Stimulated activated effector memory CD8-positive, alpha-beta T cell treated with anti-CD3 and anti-CD28 coated beads, Interleukin-12 subunit alpha, Interleukin-12 subunit beta, amount 100 ng/mL, for 72 hours (primary cell): ENCODE measurements around the gene PRKN.
"Not testable (repeated sequence)": the region's sequence is repeated elsewhere in the genome, so short reads cannot be mapped to it uniquely, and the experiment has no call there.

Experiments
- ATAC-seq: fragments of 150-1000 bp; cut with Tn5 transposase; 2 replicates; pipeline ENCODE4 v1.10.0; 2021
- DNase-seq, 2 donors: peaks; one replicate each; pipeline ENCODE4 v3.0.0; 2021 to 2022; ENCODE audit warnings: low spot score in 2 of 2
- H3K27ac Mint-ChIP-seq: one replicate; pipeline ENCODE4 v1.8.0; 2022; ENCODE audit warnings: mild to moderate bottlenecking, mixed read lengths
- H3K36me3 Mint-ChIP-seq: one replicate; pipeline ENCODE4 v1.8.0; 2022; ENCODE audit warnings: mild to moderate bottlenecking, mixed read lengths
- H3K4me1 Mint-ChIP-seq: one replicate; pipeline ENCODE4 v1.8.0; 2022; ENCODE audit warnings: mixed read lengths
- H3K4me3 Mint-ChIP-seq: one replicate; pipeline ENCODE4 v1.8.0; 2022; ENCODE audit warnings: mild to moderate bottlenecking, mixed read lengths
- H3K9me3 Mint-ChIP-seq: one replicate; pipeline ENCODE4 v1.8.0; 2022; ENCODE audit warnings: mixed read lengths

PRKN gene

DNA sequence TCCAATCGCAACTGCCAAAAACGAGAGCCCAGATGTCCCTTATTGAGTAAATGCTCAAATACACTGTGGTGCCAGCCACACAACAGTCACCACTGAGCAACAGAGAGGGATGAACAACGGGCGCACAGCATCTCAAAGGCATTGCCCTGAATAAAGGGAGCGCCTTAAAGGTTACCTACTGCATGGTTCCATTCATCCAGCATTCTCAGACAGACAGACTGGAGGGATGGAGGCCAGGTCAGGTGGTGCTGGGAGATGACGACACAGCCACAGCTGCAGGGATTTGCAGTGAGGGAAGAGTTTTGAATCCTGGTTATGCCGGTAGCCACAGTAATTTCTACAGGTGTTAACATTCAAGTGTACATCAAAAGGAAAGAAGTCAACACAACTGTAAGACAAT lies 838.2 kb downstream of the PRKN start:
- H3K36me3 Mint-ChIP-seq = no peaks in the 10 kb centered on the region
- no peaks in the 10 kb centered on the region for H3K9me3 Mint-ChIP-seq
- H3K4me3 Mint-ChIP-seq = no peak overlapping the region
- H3K4me1 Mint-ChIP-seq = no peaks in the 10 kb centered on the region
- no peak for DNase-seq
- no peak for ATAC-seq
- H3K27ac Mint-ChIP-seq = no peak overlapping the region

DNA sequence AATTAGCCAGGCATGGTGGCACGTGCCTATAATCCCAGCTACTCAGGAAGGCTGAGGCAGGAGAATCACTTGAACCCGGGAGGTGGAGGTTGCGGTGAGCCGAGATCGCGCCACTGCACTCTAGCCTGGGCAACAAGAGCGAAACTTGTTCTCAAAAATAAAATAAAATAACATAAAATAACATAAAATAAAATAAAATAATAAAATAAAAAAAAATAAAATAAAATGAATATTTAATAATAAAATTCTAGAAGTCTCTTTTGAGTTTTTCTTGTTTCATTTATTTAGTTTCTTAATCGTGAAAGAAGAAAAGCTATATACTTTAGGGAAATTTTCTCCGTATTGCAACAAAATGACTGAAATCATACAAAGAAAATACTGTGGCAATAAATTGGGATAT lies 841.0 kb downstream of the PRKN start:
- H3K27ac Mint-ChIP-seq, H3K9me3 Mint-ChIP-seq, H3K4me1 Mint-ChIP-seq, H3K4me3 Mint-ChIP-seq, H3K36me3 Mint-ChIP-seq, ATAC-seq, DNase-seq: not testable (repeated sequence)

DNA sequence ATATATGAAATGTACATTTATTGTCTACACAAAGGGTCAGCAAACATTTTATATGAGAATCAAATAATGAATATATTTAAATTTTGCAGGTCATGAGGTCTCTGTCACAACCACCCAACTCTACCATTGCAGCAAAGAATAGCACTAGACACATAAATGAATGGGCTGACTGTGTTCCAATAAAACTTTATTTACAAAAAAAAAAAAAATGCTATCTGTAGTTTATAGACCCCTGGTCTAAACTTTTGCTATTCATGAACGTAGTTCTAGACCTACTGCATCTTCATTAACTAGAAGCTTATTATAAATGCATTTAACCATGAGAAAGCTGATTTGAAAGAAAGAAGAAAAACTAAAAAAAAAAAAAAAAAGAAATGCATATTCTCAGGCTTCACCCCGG lies 842.8 kb downstream of the PRKN start:
- H3K9me3 Mint-ChIP-seq = no peaks in the 10 kb centered on the region
- no peaks in the 10 kb centered on the region for H3K36me3 Mint-ChIP-seq
- no peaks in the 10 kb centered on the region for H3K4me1 Mint-ChIP-seq
- DNase-seq (no peak), ATAC-seq (no peak)
- H3K27ac Mint-ChIP-seq = no peak overlapping the region
- H3K4me3 Mint-ChIP-seq = no peak overlapping the region

DNA sequence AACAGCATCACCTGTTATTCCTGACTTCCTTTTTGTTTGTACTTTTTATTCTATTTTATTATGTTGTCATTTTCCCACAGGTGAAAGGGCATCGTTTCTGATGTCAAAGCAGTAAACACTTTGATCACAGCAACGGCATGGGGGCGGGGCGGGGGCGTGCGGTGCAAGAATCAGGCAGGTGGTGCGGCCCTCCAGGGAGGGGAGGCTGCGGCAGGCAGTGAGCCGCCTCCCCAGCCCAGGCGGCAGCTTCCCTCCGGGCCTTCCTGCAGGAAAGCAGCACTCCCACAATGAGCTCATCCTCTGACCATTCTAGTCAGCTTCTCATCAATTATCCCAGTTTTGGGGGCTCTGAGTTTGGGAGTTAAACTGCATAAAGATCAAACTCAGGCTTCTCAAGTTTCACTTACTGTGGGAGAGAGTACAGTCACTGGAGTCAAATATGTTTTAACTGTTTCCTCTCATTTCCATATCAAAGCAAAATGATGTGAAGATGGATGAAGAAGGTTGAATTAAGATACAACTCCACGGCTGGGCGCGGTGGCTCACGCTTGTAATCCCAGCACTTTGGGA lies 845.3 kb downstream of the PRKN start:
- no peaks in the 10 kb centered on the region for H3K9me3 Mint-ChIP-seq
- no peak overlapping the region for H3K27ac Mint-ChIP-seq
- H3K4me3 Mint-ChIP-seq = no peak overlapping the region
- no peak for DNase-seq
- H3K36me3 Mint-ChIP-seq = no peaks in the 10 kb centered on the region
- ATAC-seq = no peak
- H3K4me1 Mint-ChIP-seq = no peaks in the 10 kb centered on the region

DNA sequence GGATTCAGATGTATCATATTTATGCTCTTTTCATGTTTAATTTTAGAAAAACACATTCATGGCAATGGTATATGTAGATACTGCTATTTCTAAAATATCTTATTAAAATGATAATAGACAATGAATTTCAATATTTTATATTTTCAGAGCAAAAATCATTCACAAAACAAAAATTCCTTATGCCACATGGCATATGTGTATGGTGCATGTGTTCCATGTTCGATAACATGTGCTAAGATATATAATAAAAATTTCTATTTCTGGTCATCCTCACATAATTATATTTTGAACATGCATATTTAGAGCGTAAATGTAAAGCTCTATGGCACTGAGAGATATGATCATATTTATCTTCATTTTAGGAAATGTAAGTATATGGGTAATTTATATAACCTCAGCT lies 847.5 kb downstream of the PRKN start:
- no peaks in the 10 kb centered on the region for H3K4me1 Mint-ChIP-seq
- H3K27ac Mint-ChIP-seq = no peak overlapping the region
- no peak for ATAC-seq
- no peaks in the 10 kb centered on the region for H3K36me3 Mint-ChIP-seq
- no peak for DNase-seq
- H3K4me3 Mint-ChIP-seq = no peak overlapping the region
- H3K9me3 Mint-ChIP-seq = no peaks in the 10 kb centered on the region

DNA sequence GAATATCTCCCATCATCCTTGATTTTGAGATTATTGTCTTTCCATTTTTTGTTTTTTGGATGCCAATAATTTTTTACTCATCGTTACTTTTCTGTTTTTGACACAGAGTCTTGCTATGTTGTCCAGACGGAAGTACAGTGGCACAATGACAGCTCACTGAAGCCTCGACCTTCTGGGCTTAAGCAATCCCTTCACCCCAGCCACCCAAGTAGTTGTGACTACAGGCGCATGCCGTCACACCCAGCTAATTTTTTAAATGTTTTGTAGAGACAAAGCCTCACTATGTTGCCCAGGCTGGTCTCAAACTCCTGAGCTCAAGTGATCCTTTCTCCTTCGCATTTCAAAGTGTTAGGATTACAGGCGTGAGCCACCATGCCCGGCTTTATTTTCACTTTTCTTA lies 851.3 kb downstream of the PRKN start:
- no peaks in the 10 kb centered on the region for H3K4me1 Mint-ChIP-seq
- no peaks in the 10 kb centered on the region for H3K9me3 Mint-ChIP-seq
- no peak overlapping the region for H3K4me3 Mint-ChIP-seq
- DNase-seq (no peak), ATAC-seq (no peak)
- H3K27ac Mint-ChIP-seq = no peak overlapping the region
- H3K36me3 Mint-ChIP-seq = no peaks in the 10 kb centered on the region

DNA sequence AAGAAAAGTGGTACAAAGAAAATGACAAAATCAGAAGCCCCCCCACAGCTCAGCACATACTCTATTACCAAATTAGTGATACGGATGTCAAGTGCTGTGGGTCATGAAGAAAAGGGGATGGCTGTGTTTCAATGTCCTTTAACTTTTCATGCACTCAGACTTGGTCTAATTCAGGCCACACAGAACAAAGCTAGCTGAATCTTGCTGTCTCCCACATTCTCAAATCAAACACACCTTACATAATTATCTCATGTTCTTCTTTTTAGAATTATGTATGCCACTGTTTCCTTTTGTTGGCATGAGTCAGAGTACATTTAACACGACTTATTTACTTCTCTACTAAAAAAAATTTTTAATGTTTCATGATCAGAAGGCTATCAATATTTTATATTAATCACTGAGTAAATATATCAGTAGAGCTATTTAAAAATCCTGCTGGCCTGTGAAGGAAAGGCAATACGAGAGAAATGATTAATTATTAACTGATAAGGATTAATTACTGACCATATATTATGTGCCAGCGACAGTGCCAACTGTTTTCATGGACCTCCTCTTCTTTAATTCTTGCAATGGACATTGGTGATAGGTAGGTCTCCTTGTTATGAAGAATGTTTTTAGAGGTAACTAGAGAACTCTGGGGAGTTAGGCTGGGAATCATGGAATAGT lies 857.2 kb downstream of the PRKN start:
- Mint-ChIP-seq H3K4me3 (no peak overlapping the region), H3K4me1 (no peaks in the 10 kb centered on the region), H3K36me3 (no peaks in the 10 kb centered on the region), H3K27ac (no peak overlapping the region), H3K9me3 (peaks cover 2% of the 10 kb centered on the region)
- no peak for ATAC-seq
- DNase-seq = no peak

DNA sequence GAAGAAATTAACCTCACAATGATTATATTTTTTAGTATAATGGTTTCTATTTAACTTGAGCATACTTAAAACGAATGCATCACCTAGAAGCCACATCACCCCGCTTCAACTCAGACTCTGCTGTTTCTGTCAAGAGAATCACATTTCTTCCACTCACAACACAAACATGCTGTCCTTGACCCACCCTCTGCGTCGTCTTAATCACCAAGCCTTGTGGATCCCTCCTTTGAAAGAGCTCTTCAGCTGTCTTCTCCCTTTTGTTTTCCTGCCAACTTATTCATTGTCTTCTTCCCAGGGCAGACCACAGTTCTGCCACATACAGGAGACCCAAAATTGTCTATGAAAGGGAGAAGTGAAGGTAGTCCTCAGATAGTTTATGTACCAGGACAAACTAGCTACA lies 858.1 kb downstream of the PRKN start:
- DNase-seq (no peak), ATAC-seq (no peak)
- Mint-ChIP-seq H3K27ac (no peak overlapping the region), H3K4me1 (no peaks in the 10 kb centered on the region), H3K4me3 (no peak overlapping the region), H3K9me3 (peaks cover 2% of the 10 kb centered on the region), H3K36me3 (no peaks in the 10 kb centered on the region)

DNA sequence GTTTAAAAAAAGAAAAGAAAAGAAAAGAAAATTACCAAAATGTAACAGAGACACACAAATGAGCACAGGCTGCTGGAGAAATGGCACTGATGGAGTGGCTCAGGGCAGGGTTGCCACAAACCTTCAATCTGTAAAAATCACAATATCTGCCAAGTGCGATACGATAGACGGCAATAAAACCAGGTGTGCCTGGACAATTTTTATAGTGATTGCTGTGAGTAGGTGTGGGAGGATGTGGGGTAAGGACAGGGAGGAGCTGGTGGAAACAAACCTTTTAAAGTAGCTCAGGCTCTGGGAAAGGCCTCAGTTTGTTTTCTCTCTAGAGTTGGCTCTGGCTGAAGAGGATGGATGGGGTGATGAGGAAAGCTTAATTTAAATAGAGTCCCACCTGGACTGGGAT lies 861.0 kb downstream of the PRKN start:
- DNase-seq = no peak
- Mint-ChIP-seq H3K4me3 (no peak overlapping the region), H3K9me3 (peaks cover 2% of the 10 kb centered on the region), H3K4me1 (no peaks in the 10 kb centered on the region), H3K27ac (no peak overlapping the region), H3K36me3 (no peaks in the 10 kb centered on the region)
- ATAC-seq = no peak

DNA sequence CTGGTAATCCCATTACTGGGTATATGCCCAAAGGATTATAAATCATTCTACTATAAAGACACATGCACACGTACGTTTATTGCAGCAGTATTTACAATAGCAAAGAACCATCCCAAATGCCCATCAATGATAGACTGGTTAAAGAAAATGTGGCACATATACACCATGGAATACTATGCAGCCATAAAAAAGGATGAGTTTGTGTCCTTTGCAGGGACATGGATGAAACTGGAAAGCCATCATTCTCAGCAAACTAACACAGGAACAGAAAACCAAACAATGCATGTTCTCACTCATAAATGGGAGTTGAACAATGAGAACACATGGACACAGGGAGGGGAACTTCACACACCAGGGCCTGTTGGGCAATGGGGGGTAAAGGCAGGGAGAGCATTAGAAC lies 866.5 kb downstream of the PRKN start:
- not testable (repeated sequence) for H3K9me3 Mint-ChIP-seq, H3K4me1 Mint-ChIP-seq, DNase-seq, ATAC-seq, H3K4me3 Mint-ChIP-seq, H3K27ac Mint-ChIP-seq, H3K36me3 Mint-ChIP-seq

DNA sequence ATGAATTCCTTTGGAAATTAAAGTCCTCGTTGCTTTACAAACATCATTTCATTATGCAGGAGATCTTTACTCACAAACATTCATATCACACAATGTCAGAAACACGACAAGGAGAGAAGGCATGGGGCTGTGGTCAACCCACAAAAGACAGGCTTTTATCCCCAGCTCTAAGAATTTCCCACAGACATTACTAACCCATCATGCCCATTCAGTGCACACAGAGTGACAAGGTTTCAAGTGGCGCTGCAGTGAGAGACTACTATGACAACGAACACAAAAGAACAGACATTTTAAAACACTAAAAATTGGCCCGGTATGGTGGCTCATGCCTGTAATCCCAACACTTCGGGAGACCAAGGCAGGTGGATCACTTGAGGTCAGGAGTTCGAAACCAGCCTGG lies 873.9 kb downstream of the PRKN start:
- H3K36me3 Mint-ChIP-seq = no peaks in the 10 kb centered on the region
- no peaks in the 10 kb centered on the region for H3K4me1 Mint-ChIP-seq
- no peak overlapping the region for H3K4me3 Mint-ChIP-seq
- ATAC-seq (no peak), DNase-seq (no peak)
- H3K27ac Mint-ChIP-seq = no peak overlapping the region
- H3K9me3 Mint-ChIP-seq = no peaks in the 10 kb centered on the region

DNA sequence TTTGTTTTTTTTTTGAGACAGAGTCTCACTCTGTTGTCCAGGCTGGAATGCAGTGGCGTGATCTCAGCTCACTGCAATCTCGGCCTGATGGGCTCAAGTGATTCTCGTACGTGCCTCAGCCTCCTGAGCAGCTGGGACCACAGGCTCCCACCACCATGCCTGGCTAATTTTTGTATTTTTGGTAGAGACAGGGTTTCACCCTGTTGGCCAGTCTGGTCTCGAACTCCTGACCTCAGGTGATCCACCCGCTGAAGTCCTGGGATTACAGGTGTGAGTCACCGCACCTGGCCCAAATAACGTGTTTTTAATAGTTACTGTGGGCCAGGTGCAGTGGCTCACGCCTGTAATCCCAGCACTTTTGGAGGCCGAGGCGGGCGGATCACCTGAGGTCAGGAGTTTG lies 876.1 kb downstream of the PRKN start:
- not testable (repeated sequence) for H3K36me3 Mint-ChIP-seq, H3K9me3 Mint-ChIP-seq, H3K27ac Mint-ChIP-seq, ATAC-seq, H3K4me3 Mint-ChIP-seq, H3K4me1 Mint-ChIP-seq, DNase-seq

DNA sequence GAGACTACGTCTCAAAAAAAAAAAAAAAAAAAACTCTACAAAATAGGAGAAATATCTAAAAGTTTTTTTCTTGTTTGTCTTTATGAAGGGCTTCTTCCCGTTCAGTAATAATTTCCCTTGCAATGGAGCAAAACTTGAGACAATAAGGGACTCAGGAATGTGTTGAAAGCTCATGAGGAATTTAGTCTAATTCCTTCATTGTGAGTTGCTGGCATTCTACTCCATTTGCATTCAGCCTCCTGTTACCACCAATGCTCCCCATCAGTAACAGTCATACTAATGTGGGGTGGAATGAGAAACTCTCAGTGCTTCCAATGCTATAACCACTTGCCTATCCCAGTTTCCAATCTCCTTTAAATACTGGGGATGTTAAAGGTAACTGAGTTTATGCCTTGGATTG lies 877.0 kb downstream of the PRKN start:
- Mint-ChIP-seq H3K36me3 (no peaks in the 10 kb centered on the region), H3K4me3 (no peak overlapping the region), H3K4me1 (no peaks in the 10 kb centered on the region), H3K9me3 (no peaks in the 10 kb centered on the region), H3K27ac (no peak overlapping the region)
- no peak for DNase-seq
- no peak for ATAC-seq

DNA sequence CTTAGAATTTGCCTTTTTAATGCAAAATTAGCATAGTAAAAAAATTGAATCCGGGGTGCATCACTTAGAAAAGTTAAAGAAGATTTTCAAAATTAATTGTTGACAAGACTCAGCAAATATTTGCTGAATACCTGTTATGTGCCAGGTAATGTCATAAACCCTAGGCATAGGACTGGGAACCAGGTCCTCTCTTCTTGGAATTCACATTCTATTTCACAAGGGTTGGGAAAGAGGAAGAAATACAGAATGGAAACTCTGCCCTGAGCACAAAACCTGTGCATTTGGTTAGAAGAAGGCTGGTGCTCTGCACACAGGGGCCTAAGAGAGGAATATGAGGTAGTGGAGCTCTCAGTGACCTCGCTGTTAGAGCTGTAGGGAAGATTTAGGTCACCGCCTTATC lies 879.9 kb downstream of the PRKN start:
- Mint-ChIP-seq H3K4me3 (no peak overlapping the region), H3K9me3 (no peaks in the 10 kb centered on the region), H3K36me3 (no peaks in the 10 kb centered on the region), H3K4me1 (no peaks in the 10 kb centered on the region), H3K27ac (no peak overlapping the region)
- ATAC-seq (no peak), DNase-seq (no peak)

DNA sequence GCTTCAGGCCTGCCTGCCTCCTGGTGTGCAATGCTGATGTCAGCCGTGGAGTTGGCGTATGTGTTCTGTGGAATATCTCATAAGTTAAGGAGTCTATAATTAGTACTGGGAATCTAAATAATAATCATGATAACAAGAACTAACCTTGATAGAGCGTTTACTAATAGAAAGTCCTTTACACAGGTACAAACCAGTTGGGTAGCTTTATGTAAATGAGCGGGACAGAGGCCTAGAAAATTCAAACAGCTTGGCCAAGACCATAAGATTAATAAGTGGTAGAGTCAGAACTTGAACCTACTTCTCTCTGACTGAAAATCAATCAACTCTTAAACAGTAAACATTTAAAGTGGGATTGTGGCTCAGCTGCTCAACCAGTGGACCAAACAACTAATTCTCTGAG lies 882.8 kb downstream of the PRKN start:
- DNase-seq (no peak), ATAC-seq (no peak)
- H3K4me1 Mint-ChIP-seq = no peaks in the 10 kb centered on the region
- no peak overlapping the region for H3K27ac Mint-ChIP-seq
- H3K9me3 Mint-ChIP-seq = no peaks in the 10 kb centered on the region
- no peaks in the 10 kb centered on the region for H3K36me3 Mint-ChIP-seq
- H3K4me3 Mint-ChIP-seq = no peak overlapping the region

DNA sequence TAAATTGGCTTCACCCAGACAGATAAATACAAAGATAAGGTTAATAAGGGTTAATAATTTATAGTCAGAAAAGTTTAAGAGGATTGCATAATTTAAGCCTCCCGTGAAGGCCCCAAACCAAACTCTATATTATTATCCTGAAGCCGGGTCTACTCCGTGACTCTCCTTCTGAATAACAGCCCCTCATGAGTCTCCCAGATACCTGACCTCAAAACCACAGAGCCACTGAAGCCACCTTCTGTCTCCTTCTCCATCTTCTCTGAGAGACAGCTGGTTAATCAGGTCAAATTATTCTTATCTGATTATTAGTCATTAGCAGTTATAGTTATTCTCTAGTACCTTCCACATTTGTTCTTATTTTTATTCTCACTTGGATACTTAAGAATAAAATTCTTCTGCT lies 884.5 kb downstream of the PRKN start:
- Mint-ChIP-seq H3K36me3 (no peaks in the 10 kb centered on the region), H3K4me1 (no peaks in the 10 kb centered on the region), H3K27ac (no peak overlapping the region), H3K9me3 (no peaks in the 10 kb centered on the region), H3K4me3 (no peak overlapping the region)
- ATAC-seq (no peak), DNase-seq (no peak)

DNA sequence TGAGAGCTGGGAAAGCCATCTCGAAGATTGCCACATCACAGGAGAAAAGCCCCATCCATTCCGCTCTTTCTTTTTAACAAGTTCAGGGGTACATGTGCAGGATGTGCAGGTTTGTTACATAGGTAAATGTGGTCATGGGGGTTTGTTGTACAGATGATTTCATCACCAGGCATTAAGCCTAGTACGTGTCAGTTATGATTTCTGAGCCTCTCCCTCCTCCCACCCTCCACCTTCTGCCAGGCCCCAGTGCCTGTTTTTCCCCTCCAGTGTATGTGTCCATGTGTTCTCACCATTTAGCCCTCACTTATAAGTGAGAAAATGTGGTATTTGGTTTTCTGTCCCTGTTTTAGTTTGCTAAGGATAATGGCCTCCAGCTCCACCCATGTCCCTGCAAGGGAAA lies 887.2 kb downstream of the PRKN start:
- Mint-ChIP-seq H3K4me3 (no peak overlapping the region), H3K36me3 (no peaks in the 10 kb centered on the region), H3K27ac (no peak overlapping the region), H3K4me1 (no peaks in the 10 kb centered on the region), H3K9me3 (no peaks in the 10 kb centered on the region)
- no peak for DNase-seq
- no peak for ATAC-seq
